Measurements from ENCODE around the gene BAD.

- no peak for TF ChIP-seq CTCF (IDR thresholded peaks at IDR 0.05)
- TF ChIP-seq POLR2A (IDR thresholded peaks at IDR 0.05): no peak
These were observed 36.1 kb upstream of the BAD start for GRCh38 chr11:64320556-64320955.

Data from body of pancreas (tissue), 4 donors.